Progenitor cell of endocrine pancreas (in vitro differentiated cells): ENCODE data around the gene IPO13. TPM values are rescaled to one million over a fixed set of nuclear protein-coding genes. Genes with fewer than 3 reads are reported as not detected.

Source experiments
- DNase-seq: peaks from one replicate; pipeline ENCODE4 v3.0.0; 2021; ENCODE audit warnings: low spot score; ENCODE audit not compliant: unreplicated experiment
- H3K27ac Mint-ChIP-seq: 2 replicates; pipeline ENCODE4 v1.8.0; 2021; ENCODE audit warnings: mild to moderate bottlenecking, moderate library complexity, mixed read lengths
- H3K27me3 Mint-ChIP-seq: 2 replicates; pipeline ENCODE4 v1.8.0; 2021; ENCODE audit warnings: mixed read lengths
- H3K36me3 Mint-ChIP-seq: 2 replicates; pipeline ENCODE4 v1.8.0; 2022; ENCODE audit warnings: mixed read lengths; ENCODE audit not compliant: insufficient read depth
- H3K4me1 Mint-ChIP-seq: 2 replicates; pipeline ENCODE4 v1.8.0; 2021; ENCODE audit warnings: low read depth, mixed read lengths
- H3K4me3 Mint-ChIP-seq: 2 replicates; pipeline ENCODE4 v1.8.0; 2021; ENCODE audit warnings: low read depth, mild to moderate bottlenecking, moderate library complexity, mixed read lengths
- H3K9me3 Mint-ChIP-seq: 2 replicates; pipeline ENCODE4 v1.8.0; 2021; ENCODE audit warnings: low read depth, mixed read lengths
- CTCF ChIP-seq: fragments of 200-600 bp; sonication (generic); IDR thresholded peaks from one replicate; pipeline ENCODE4 v1.5.0; 2021; ENCODE audit warnings: antibody characterized with exemption, mild to moderate bottlenecking; ENCODE audit not compliant: unreplicated experiment
- total RNA-seq: library from RNA; stranded (reverse); gene quantifications from 2 replicates; pipeline ENCODE4 v1.2.1, GENCODE V29; 2021

The IPO13 gene
- total RNA-seq, 1 donor from 2014 or later = 34.6 TPM

DNA sequence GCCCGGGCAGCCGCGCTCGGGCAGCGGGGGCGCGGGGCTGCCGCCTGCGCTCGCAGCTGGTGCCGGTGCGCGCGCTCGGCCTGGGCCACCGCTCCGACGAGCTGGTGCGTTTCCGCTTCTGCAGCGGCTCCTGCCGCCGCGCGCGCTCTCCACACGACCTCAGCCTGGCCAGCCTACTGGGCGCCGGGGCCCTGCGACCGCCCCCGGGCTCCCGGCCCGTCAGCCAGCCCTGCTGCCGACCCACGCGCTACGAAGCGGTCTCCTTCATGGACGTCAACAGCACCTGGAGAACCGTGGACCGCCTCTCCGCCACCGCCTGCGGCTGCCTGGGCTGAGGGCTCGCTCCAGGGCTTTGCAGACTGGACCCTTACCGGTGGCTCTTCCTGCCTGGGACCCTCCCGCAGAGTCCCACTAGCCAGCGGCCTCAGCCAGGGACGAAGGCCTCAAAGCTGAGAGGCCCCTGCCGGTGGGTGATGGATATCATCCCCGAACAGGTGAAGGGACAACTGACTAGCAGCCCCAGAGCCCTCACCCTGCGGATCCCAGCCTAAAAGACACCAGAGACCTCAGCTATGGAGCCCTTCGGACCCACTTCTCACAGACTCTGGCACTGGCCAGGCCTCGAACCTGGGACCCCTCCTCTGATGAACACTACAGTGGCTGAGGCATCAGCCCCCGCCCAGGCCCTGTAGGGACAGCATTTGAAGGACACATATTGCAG lies 10.2 kb upstream of the IPO13 start:
- H3K27ac Mint-ChIP-seq = peak overlapping the region; percentile 37
- TF ChIP-seq CTCF = peak; percentile 47
- peak; percentile 43 for DNase-seq
- no peaks in the 10 kb centered on the region for H3K9me3 Mint-ChIP-seq
- H3K36me3 Mint-ChIP-seq = no peaks in the 10 kb centered on the region
- peak overlapping the region; percentile 77 for H3K4me3 Mint-ChIP-seq
- H3K27me3 Mint-ChIP-seq = peaks cover 37% of the 10 kb centered on the region
- peaks cover 6% of the 10 kb centered on the region for H3K4me1 Mint-ChIP-seq

- peaks cover 6% of the 10 kb centered on the region for H3K4me1 Mint-ChIP-seq
- H3K27ac Mint-ChIP-seq = no peak overlapping the region
- no peaks in the 10 kb centered on the region for H3K36me3 Mint-ChIP-seq
- peaks cover 30% of the 10 kb centered on the region for H3K27me3 Mint-ChIP-seq
- no peak for TF ChIP-seq CTCF
- H3K4me3 Mint-ChIP-seq = peak overlapping the region; percentile 77
- H3K9me3 Mint-ChIP-seq = no peaks in the 10 kb centered on the region
- no peak for DNase-seq
These were observed 9.4 kb upstream of the IPO13 start for GRCh38 chr1:43937179-43937865.

GRCh38 chr1:43938383-43938782 lies 8.4 kb upstream of the IPO13 start:
- Mint-ChIP-seq H3K36me3 (no peaks in the 10 kb centered on the region), H3K9me3 (no peaks in the 10 kb centered on the region), H3K27ac (no peak overlapping the region), H3K4me3 (no peak overlapping the region), H3K4me1 (peaks cover 2% of the 10 kb centered on the region), H3K27me3 (peaks cover 26% of the 10 kb centered on the region)
- DNase-seq = no peak
- TF ChIP-seq CTCF = no peak

DNA sequence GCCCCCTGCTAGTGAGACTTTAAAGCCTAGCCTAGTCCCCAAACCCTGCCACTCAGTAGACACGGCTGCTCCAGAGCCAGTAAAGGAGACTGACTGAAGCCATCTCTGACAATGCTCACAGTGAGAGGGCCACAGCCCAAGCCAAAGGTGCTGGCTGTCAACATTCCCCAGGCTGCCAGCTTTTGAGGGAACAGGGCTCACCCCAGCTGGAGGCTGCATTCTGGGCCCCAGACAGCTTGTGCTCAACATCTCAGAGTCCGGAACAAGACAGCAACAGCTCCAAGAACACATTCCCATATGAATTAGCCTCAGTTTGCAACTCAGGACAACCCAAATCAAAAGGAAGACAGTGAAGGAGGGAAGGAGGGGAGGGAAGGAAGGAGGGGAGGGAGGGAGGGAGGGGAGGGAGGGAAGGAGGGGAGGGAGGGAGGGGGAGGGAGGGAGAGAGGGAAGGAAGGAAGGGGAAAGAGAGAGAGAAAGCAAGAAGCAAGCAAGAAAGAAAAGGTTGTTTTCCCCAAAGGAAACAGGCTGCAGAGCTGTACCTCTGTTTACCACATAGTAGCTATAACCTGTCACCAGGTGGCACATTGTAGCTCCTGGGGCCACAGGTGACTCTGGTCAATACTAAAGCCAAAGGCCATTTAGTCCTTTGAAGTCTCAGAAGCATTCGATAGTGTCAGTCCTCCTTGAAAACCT lies 7.7 kb upstream of the IPO13 start:
- H3K36me3 Mint-ChIP-seq = no peaks in the 10 kb centered on the region
- no peaks in the 10 kb centered on the region for H3K9me3 Mint-ChIP-seq
- H3K27me3 Mint-ChIP-seq = peaks cover 25% of the 10 kb centered on the region
- TF ChIP-seq CTCF = no peak
- no peak overlapping the region for H3K27ac Mint-ChIP-seq
- H3K4me1 Mint-ChIP-seq = no peaks in the 10 kb centered on the region
- no peak overlapping the region for H3K4me3 Mint-ChIP-seq
- DNase-seq = no peak

DNA sequence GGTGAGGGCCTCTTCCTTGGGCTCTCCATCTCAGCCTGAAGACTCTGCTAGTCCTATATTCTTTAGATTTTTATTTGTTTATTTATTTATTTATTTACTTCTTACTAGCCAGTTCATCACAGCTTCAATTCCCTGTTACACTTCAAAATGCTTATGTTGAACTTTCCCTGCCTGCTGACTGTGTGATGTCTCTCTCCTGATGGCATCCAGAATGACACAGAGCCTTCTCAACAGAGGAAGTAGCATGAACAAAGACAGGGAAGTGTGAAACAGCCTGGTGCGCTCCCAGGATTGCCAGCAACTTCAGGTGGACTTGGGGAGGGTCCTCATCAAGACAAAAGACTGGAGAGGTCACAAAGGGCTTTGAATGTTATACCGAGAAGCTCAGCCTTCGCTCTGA lies 4.3 kb upstream of the IPO13 start:
- Mint-ChIP-seq H3K9me3 (no peaks in the 10 kb centered on the region), H3K36me3 (no peaks in the 10 kb centered on the region), H3K27ac (no peak overlapping the region), H3K4me3 (no peak overlapping the region), H3K4me1 (peaks cover 8% of the 10 kb centered on the region), H3K27me3 (peaks cover 25% of the 10 kb centered on the region)
- no peak for DNase-seq
- TF ChIP-seq CTCF = no peak
